Neural progenitor cell (in vitro differentiated cells): ENCODE data around the gene MAP2K7.

Experiments used
- EZH2 ChIP-seq: fragments of 200-600 bp; sonication (generic); IDR thresholded peaks from 2 replicates; pipeline ENCODE4 v1.6.1; 2017; ENCODE audit warnings: antibody characterized with exemption, mild to moderate bottlenecking, moderate library complexity
- EZH2phosphoT487 ChIP-seq: fragments of 200-600 bp; sonication (generic); IDR thresholded peaks from 2 replicates; pipeline ENCODE4 v1.6.1; 2017; ENCODE audit warnings: antibody characterized with exemption
- TF ChIP-seq, protein P1 (sequence below): fragments of 200-600 bp; sonication (generic); IDR thresholded peaks from 2 replicates; pipeline ENCODE4 v1.5.1; 2017; ENCODE audit warnings: antibody characterized with exemption, mild to moderate bottlenecking

- TF ChIP-seq, protein P1, sequence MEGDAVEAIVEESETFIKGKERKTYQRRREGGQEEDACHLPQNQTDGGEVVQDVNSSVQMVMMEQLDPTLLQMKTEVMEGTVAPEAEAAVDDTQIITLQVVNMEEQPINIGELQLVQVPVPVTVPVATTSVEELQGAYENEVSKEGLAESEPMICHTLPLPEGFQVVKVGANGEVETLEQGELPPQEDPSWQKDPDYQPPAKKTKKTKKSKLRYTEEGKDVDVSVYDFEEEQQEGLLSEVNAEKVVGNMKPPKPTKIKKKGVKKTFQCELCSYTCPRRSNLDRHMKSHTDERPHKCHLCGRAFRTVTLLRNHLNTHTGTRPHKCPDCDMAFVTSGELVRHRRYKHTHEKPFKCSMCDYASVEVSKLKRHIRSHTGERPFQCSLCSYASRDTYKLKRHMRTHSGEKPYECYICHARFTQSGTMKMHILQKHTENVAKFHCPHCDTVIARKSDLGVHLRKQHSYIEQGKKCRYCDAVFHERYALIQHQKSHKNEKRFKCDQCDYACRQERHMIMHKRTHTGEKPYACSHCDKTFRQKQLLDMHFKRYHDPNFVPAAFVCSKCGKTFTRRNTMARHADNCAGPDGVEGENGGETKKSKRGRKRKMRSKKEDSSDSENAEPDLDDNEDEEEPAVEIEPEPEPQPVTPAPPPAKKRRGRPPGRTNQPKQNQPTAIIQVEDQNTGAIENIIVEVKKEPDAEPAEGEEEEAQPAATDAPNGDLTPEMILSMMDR = no peak
- TF ChIP-seq EZH2 (no peak), EZH2phosphoT487 (no peak)
These were observed 33.7 kb upstream of the MAP2K7 start for GRCh38 chr19:7869910-7870511.
